Transverse colon (tissue), 4 donors: ENCODE measurements around the gene BPIFB4. TPM values are rescaled to one million over a fixed set of nuclear protein-coding genes. Genes with fewer than 3 reads are reported as not detected.

Experiments
- DNase-seq: peaks from one replicate; pipeline ENCODE4 v3.0.0-alpha.2; 2019
- H3K27ac ChIP-seq, 4 donors: fragments of 200-600 bp; sonication (generic); 2 replicates each; pipeline ENCODE4 v1.5.1; 2016 to 2018; ENCODE audit warnings: inconsistent platforms in 4 of 4
- H3K27me3 ChIP-seq: fragments of 200-600 bp; sonication (generic); 2 replicates; pipeline ENCODE4 v1.5.1; 2017; ENCODE audit warnings: inconsistent platforms
- H3K36me3 ChIP-seq, 4 donors: fragments of 200-600 bp; sonication (generic); 2 replicates each; pipeline ENCODE4 v1.5.1; 2017 to 2019; ENCODE audit warnings: inconsistent platforms in 4 of 4
- H3K4me1 ChIP-seq, 4 donors: fragments of 200-600 bp; sonication (generic); 2 replicates each; pipeline ENCODE4 v1.5.1; 2017 to 2020; ENCODE audit warnings: inconsistent platforms in 4 of 4
- H3K4me3 ChIP-seq, 4 donors: fragments of 200-600 bp; sonication (generic); 1 replicate in 1 of 4; 2 replicates in 3 of 4; pipeline versions ENCODE4 v1.5.1 to v1.6.1; 2017 to 2019; ENCODE audit warnings: inconsistent platforms in 4 of 4
- H3K9me3 ChIP-seq, 2 donors: fragments of 200-600 bp; sonication (generic); 2 replicates each; pipeline ENCODE4 v1.5.1; 2017 to 2019; ENCODE audit warnings: inconsistent platforms in 2 of 2
- EP300 ChIP-seq: sonication (generic); formaldehyde crosslinking; IDR thresholded peaks from one replicate; pipeline ENCODE4 v1.6.1; 2017; ENCODE audit warnings: antibody characterized with exemption, low read depth
- POLR2A ChIP-seq: fragments of 450-650 bp; IDR thresholded peaks from one replicate; pipeline ENCODE4 v1.6.1; 2016; ENCODE audit warnings: antibody characterized with exemption, mild to moderate bottlenecking, moderate library complexity
- POLR2AphosphoS5 ChIP-seq, 3 donors: sonication (generic); formaldehyde crosslinking; IDR thresholded peaks; one replicate each; pipeline ENCODE4 v1.6.1; 2016; ENCODE audit warnings: antibody characterized with exemption in 3 of 3
- WGBS, 2 donors: methylation state at CpG; one replicate each; pipeline ENCODE4 v1.1.5; 2018; ENCODE audit warnings: low coverage in 1 of 2; 5-methylcytosine and 5-hydroxymethylcytosine counted together
- in situ Hi-C, 4 donors: fragments of 200-750 bp; cut with MboI; loops; one replicate each; pipeline versions ENCODE4 v1.15.0 to v1.15.1; 2017; ENCODE audit warnings: low sequenced_read_pairs in 3 of 4, low pct_ligation_motif_present in 1 of 4, low pct_unique_long_range_greater_than_20kb in 1 of 4
- intact Hi-C: fragments of 100-400 bp; cut with DNase I; formaldehyde crosslinking; loops from one replicate; pipeline ENCODE4 v1.15.1; 2023; ENCODE audit warnings: low total_unique reads
- total RNA-seq, 4 donors: library from RNA; depleted of rRNA; stranded (reverse); fragments of >200 nt; gene quantifications; one replicate each; pipeline ENCODE4 v1.1.0, GENCODE V29; 2016
- TF ChIP-seq, protein P1 (sequence below), 5 experiments: fragments of 200-600 bp in 3 of 5; fragments of 450-650 bp in 2 of 5; sonication (generic) in 3 of 5; IDR thresholded peaks; 1 replicate in 2 of 5; 2 replicates in 3 of 5; pipeline ENCODE4 v1.5.1; 2016 to 2017; ENCODE audit warnings: antibody characterized with exemption in 5 of 5, inconsistent platforms in 3 of 5, mild to moderate bottlenecking in 2 of 5, moderate library complexity in 1 of 5

The BPIFB4 gene
- total RNA-seq, 4 donors from 2014 or later, result not detected

DNA sequence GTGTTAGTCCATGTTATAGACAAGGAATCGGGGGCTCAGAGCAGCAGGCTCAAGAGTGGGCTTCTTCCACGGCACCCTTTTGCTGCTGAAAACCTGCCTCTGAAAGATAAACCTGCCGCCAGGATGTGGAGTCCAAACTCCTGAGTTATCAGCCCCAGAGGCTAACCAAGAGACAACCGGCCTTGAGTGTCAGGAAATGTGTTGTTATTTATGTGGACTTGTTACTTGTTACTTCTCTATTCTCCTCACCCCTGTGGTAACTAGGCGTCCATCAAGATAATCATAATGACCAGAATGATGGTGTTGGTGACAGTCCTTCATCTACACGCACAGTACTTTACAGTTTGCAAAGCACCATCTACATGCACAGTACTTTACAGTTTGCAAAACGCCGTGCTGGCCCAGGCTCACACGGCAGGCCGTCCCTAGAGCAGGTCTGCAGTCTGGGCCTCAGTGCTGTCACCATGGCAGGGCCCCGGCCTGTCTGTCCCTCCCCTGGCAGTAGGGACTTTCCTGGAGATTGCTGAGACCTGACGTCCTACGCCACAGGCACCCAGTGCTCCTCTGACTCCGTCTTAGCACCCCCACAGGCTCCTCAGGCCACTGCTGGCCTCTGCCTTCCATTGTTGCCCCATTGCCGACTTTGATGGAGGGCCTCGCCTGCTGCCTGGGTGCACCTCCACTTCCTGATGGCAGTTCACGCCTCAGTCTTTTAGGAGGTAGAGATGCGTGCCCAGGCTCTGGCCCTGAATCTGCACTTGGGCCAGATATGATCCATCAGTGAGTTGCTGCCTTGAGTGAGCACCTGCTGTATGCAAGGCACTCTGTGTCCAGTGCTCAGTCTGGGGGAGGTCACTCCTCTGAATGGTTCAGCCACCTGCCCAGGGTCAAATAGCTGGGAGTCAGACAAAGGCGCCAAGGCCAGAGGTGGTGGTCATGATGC lies 9.1 kb upstream of the BPIFB4 start:
- TF ChIP-seq EP300 (no peak), POLR2A (no peak), POLR2AphosphoS5 (IDR thresholded peaks at IDR 0.05) (no peak)
- TF ChIP-seq, protein P1, sequence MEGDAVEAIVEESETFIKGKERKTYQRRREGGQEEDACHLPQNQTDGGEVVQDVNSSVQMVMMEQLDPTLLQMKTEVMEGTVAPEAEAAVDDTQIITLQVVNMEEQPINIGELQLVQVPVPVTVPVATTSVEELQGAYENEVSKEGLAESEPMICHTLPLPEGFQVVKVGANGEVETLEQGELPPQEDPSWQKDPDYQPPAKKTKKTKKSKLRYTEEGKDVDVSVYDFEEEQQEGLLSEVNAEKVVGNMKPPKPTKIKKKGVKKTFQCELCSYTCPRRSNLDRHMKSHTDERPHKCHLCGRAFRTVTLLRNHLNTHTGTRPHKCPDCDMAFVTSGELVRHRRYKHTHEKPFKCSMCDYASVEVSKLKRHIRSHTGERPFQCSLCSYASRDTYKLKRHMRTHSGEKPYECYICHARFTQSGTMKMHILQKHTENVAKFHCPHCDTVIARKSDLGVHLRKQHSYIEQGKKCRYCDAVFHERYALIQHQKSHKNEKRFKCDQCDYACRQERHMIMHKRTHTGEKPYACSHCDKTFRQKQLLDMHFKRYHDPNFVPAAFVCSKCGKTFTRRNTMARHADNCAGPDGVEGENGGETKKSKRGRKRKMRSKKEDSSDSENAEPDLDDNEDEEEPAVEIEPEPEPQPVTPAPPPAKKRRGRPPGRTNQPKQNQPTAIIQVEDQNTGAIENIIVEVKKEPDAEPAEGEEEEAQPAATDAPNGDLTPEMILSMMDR (IDR thresholded peaks at IDR 0.05), result no peak
- no peak for DNase-seq
- H3K4me1 ChIP-seq, result no peaks in the 10 kb centered on the region
- H3K4me3 ChIP-seq, result no peak overlapping the region
- intact Hi-C loops, result no loop called here
- in situ Hi-C loops, result no loop called here
- WGBS, 2 donors, result 51 to 82% methylated on average over 3 to 19 of the region's 19 CpGs
- no peaks in the 10 kb centered on the region for H3K36me3 ChIP-seq
- H3K9me3 ChIP-seq, result no peaks in the 10 kb centered on the region
- H3K27me3 ChIP-seq, result no peaks in the 10 kb centered on the region
- no peak overlapping the region for H3K27ac ChIP-seq

GRCh38 chr20:33071198-33071597 lies 8.2 kb upstream of the BPIFB4 start:
- intact Hi-C loops (no loop called here), in situ Hi-C loops (no loop called here)
- no peaks in the 10 kb centered on the region for H3K9me3 ChIP-seq
- DNase-seq, result no peak
- no peaks in the 10 kb centered on the region for H3K27me3 ChIP-seq
- no peak overlapping the region for H3K27ac ChIP-seq
- WGBS, 2 donors, result 82% methylated on average over 5 of the region's 5 CpGs; no CpG with 5 or more reads in 1 of the 2 donors
- H3K4me3 ChIP-seq, result no peak overlapping the region
- no peaks in the 10 kb centered on the region for H3K4me1 ChIP-seq
- H3K36me3 ChIP-seq, result no peaks in the 10 kb centered on the region
- no peak for TF ChIP-seq EP300
- TF ChIP-seq, protein P1 (IDR thresholded peaks at IDR 0.05), result no peak
- TF ChIP-seq POLR2AphosphoS5 (IDR thresholded peaks at IDR 0.05), result no peak
- no peak for TF ChIP-seq POLR2A

GRCh38 chr20:33072362-33072761 lies 7.1 kb upstream of the BPIFB4 start:
- in situ Hi-C loops (no loop called here), intact Hi-C loops (no loop called here)
- no peak for TF ChIP-seq POLR2AphosphoS5 (IDR thresholded peaks at IDR 0.05)
- no peak for TF ChIP-seq EP300
- TF ChIP-seq, protein P1 (IDR thresholded peaks at IDR 0.05), result no peak
- no peak for TF ChIP-seq POLR2A
- Histone ChIP-seq H3K4me3 (no peak overlapping the region), H3K27me3 (no peaks in the 10 kb centered on the region), H3K9me3 (no peaks in the 10 kb centered on the region), H3K36me3 (no peaks in the 10 kb centered on the region), H3K4me1 (no peaks in the 10 kb centered on the region), H3K27ac (no peak overlapping the region)
- WGBS, 2 donors, result 80 to 89% methylated on average over 3 to 4 of the region's 4 CpGs
- DNase-seq, result no peak

DNA sequence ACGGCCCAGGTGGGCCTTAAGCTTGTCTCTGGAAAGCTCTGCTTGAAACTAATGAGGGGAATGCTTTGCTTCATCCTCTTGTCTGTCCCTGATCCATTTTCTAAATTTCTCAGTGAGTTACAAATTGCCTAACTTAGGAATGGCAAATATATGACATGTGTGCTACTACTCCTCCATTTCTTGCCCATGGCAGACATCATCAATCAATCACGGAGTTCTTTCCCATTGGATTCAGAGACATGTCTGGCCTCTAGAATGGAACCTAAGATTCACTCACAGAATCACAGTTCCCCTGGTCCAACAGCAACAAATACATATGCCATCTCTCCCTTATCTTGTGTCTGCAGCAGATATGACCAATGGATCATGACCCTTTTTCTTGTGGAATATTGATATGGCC lies 6.6 kb upstream of the BPIFB4 start:
- H3K27me3 ChIP-seq, result no peaks in the 10 kb centered on the region
- H3K4me3 ChIP-seq, result no peak overlapping the region
- intact Hi-C loops (no loop called here), in situ Hi-C loops (no loop called here)
- H3K36me3 ChIP-seq, result no peaks in the 10 kb centered on the region
- no peak overlapping the region for H3K27ac ChIP-seq
- H3K4me1 ChIP-seq, result no peaks in the 10 kb centered on the region
- no peaks in the 10 kb centered on the region for H3K9me3 ChIP-seq
- TF ChIP-seq POLR2A (no peak), POLR2AphosphoS5 (IDR thresholded peaks at IDR 0.05) (no peak), EP300 (no peak)
- TF ChIP-seq, protein P1 (IDR thresholded peaks at IDR 0.05), result no peak
- DNase-seq, result no peak
- WGBS, 2 donors, result 67 to 80% methylated on average over 1 to 2 of the region's 2 CpGs
